Hematopoietic multipotent progenitor cell (in vitro differentiated cells): Measurements from ENCODE around the gene TMX2. TPM values are rescaled to one million over a fixed set of nuclear protein-coding genes. Genes with fewer than 3 reads are reported as not detected.
"Not testable (repeated sequence)": the region's sequence is repeated elsewhere in the genome, so short reads cannot be mapped to it uniquely, and the experiment has no call there.

Source experiments
- DNase-seq, 3 donors: peaks; one replicate each; pipeline ENCODE4 v3.0.0-alpha.2; 2011 to 2015; ENCODE audit warnings: low read depth in 2 of 3, low spot score in 2 of 3
- total RNA-seq: library from RNA; depleted of rRNA; stranded (reverse); fragments of >200 nt; gene quantifications from one replicate; pipeline ENCODE4 v1.2.3, GENCODE V29; 2012

Gene TMX2
- total RNA-seq: 42.8 TPM

- DNase-seq: peak; percentile 79 to 99 (median 98)
Measured at GRCh38 chr11:57712256-57713150, at the start of gene TMX2. TSS of gene TMX2 (plus strand) at chr11:57712593. CDS start at chr11:57712619, 26 bp downstream.

GRCh38 chr11:57662893-57663292 lies 49.5 kb upstream of the TMX2 start:
- peak in 1 of 3 donors; percentile 60 for DNase-seq

GRCh38 chr11:57663975-57664374 lies 48.4 kb upstream of the TMX2 start:
- no peak for DNase-seq

- DNase-seq: peak in 2 of 3 donors; percentile 98 to 99
Measured at GRCh38 chr11:57667117-57667735, 45.2 kb upstream of the TMX2 start.

GRCh38 chr11:57667736-57668433 lies 44.5 kb upstream of the TMX2 start, which contains the start of gene ZDHHC5:
TSS of gene ZDHHC5 (plus strand) at chr11:57668114. CDS start at chr11:57673091, 4,977 bp downstream.
- DNase-seq: peak; percentile 99 to 100 (median 99)

- DNase-seq: peak in 1 of 3 donors; percentile 53
Measured at GRCh38 chr11:57668434-57668782, 44.0 kb upstream of the TMX2 start.

- no peak for DNase-seq
Measured at GRCh38 chr11:57674251-57674650, 38.1 kb upstream of the TMX2 start.

GRCh38 chr11:57675176-57675941 lies 37.0 kb upstream of the TMX2 start:
- DNase-seq: no peak

GRCh38 chr11:57679396-57679795 lies 33.0 kb upstream of the TMX2 start:
- DNase-seq: no peak

GRCh38 chr11:57680552-57680874 lies 31.9 kb upstream of the TMX2 start:
- no peak for DNase-seq

GRCh38 chr11:57681168-57681567 lies 31.2 kb upstream of the TMX2 start:
- DNase-seq: no peak

GRCh38 chr11:57690474-57690873 lies 21.9 kb upstream of the TMX2 start:
- DNase-seq: not testable (repeated sequence)

- no peak for DNase-seq
Measured at GRCh38 chr11:57698843-57699365, 13.5 kb upstream of the TMX2 start.

- no peak for DNase-seq
Measured at GRCh38 chr11:57699813-57700212, 12.6 kb upstream of the TMX2 start.

GRCh38 chr11:57700425-57700824 lies 12.0 kb upstream of the TMX2 start:
- DNase-seq: no peak

GRCh38 chr11:57703341-57703740 lies 9.1 kb upstream of the TMX2 start:
- DNase-seq: no peak

GRCh38 chr11:57704932-57705331 lies 7.5 kb upstream of the TMX2 start:
- no peak for DNase-seq

GRCh38 chr11:57705432-57705831 lies 7.0 kb upstream of the TMX2 start:
- not testable (repeated sequence) for DNase-seq

- DNase-seq: no peak
Measured at GRCh38 chr11:57709802-57710367, 2.5 kb upstream of the TMX2 start.
